Cardiac fibroblast (primary cell): Measurements from ENCODE around the gene RNF126.

ENCODE experiments used
- DNase-seq, 2 donors: peaks; one replicate each; pipeline versions ENCODE4 v3.0.0 to v3.0.0-alpha.2; 2010; ENCODE audit warnings: low read depth in 2 of 2
- H3K4me3 ChIP-seq, 2 donors: replicated peaks in 1 of 2; 1 replicate in 1 of 2; 2 replicates in 1 of 2; pipeline ENCODE4 v1.5.1; 2011; ENCODE audit warnings: low read depth in 2 of 2, low read length in 2 of 2, mild to moderate bottlenecking in 2 of 2, moderate library complexity in 1 of 2
- CTCF ChIP-seq: IDR thresholded peaks from one replicate; pipeline ENCODE4 v1.5.1; 2011; ENCODE audit warnings: low read depth, mild to moderate bottlenecking, low read length, inconsistent platforms

RNF126 gene

GRCh38 chr19:652467-653389 lies 10.3 kb downstream of the RNF126 start:
- no peak for TF ChIP-seq CTCF
- DNase-seq, result no peak
- no peak overlapping the region for H3K4me3 ChIP-seq

GRCh38 chr19:651991-652390 lies 11.0 kb downstream of the RNF126 start:
- DNase-seq, result no peak
- TF ChIP-seq CTCF, result no peak
- no peak overlapping the region for H3K4me3 ChIP-seq

- no peak for TF ChIP-seq CTCF
- no peak for DNase-seq
- no peak overlapping the region for H3K4me3 ChIP-seq
Observed at GRCh38 chr19:651114-651818, 11.7 kb downstream of the RNF126 start.

GRCh38 chr19:650121-650520 lies 12.9 kb downstream of the RNF126 start:
- TF ChIP-seq CTCF, result no peak
- no peak overlapping the region for H3K4me3 ChIP-seq
- no peak for DNase-seq

GRCh38 chr19:648904-649801 lies 13.9 kb downstream of the RNF126 start:
- no peak for TF ChIP-seq CTCF
- no peak overlapping the region for H3K4me3 ChIP-seq
- DNase-seq, result no peak

GRCh38 chr19:648305-648704 lies 14.7 kb downstream of the RNF126 start:
- no peak for TF ChIP-seq CTCF
- H3K4me3 ChIP-seq, result no peak overlapping the region
- DNase-seq, result no peak
